ENCODE results near the gene SAMD4A.
A peak's percentile ranks its signal among the peaks of the same experiment; 100 is the strongest.

SAMD4A gene

GRCh38 chr14:54698966-54699530 lies 132.1 kb downstream of the SAMD4A start:
- no peak for ATAC-seq (ENCODE audit: low read depth)

GRCh38 chr14:54699735-54700134 lies 132.8 kb downstream of the SAMD4A start:
- Histone ChIP-seq H3K4me3 (ENCODE audit: severe bottlenecking) (no peak overlapping the region), H3K27ac (ENCODE audit: poor library complexity, severe bottlenecking) (no peak overlapping the region), H3K27me3 (ENCODE audit: insufficient read depth, poor library complexity, severe bottlenecking) (no peaks in the 10 kb centered on the region), H3K9me3 (ENCODE audit: severe bottlenecking) (no peaks in the 10 kb centered on the region), H3K36me3 (ENCODE audit: low read depth) (peaks cover 11% of the 10 kb centered on the region; the same call in 1 of the 2 replicates), H3K4me1 (ENCODE audit: insufficient read depth, poor library complexity, severe bottlenecking) (peaks cover 24% of the 10 kb centered on the region)
- DNase-seq (ENCODE audit: low spot score) (no peak), ATAC-seq (ENCODE audit: low read depth) (no peak)
- TF ChIP-seq CTCF (IDR thresholded peaks at IDR 0.05; ENCODE audit: poor library complexity, severe bottlenecking) = no peak

More at GRCh38 chr14:54698966-54699530, 132.1 kb downstream of the SAMD4A start:
- no peak for TF ChIP-seq CTCF (IDR thresholded peaks at IDR 0.05; ENCODE audit: poor library complexity, severe bottlenecking)
- peak overlapping the region; percentile 28 for H3K27ac ChIP-seq (ENCODE audit: poor library complexity, severe bottlenecking)
- DNase-seq (ENCODE audit: low spot score) = no peak
- no peak overlapping the region for H3K4me3 ChIP-seq (ENCODE audit: severe bottlenecking)
- H3K36me3 ChIP-seq (ENCODE audit: low read depth) = peaks cover 11% of the 10 kb centered on the region; the same call in 1 of the 2 replicates
- no peaks in the 10 kb centered on the region for H3K27me3 ChIP-seq (ENCODE audit: insufficient read depth, poor library complexity, severe bottlenecking)
- peaks cover 24% of the 10 kb centered on the region for H3K4me1 ChIP-seq (ENCODE audit: insufficient read depth, poor library complexity, severe bottlenecking)
- H3K9me3 ChIP-seq (ENCODE audit: severe bottlenecking) = no peaks in the 10 kb centered on the region

- ATAC-seq (ENCODE audit: low read depth) = no peak
- H3K4me3 ChIP-seq (ENCODE audit: severe bottlenecking) = no peak overlapping the region
- H3K27me3 ChIP-seq (ENCODE audit: insufficient read depth, poor library complexity, severe bottlenecking) = no peaks in the 10 kb centered on the region
- peaks cover 24% of the 10 kb centered on the region for H3K4me1 ChIP-seq (ENCODE audit: insufficient read depth, poor library complexity, severe bottlenecking)
- H3K9me3 ChIP-seq (ENCODE audit: severe bottlenecking) = no peaks in the 10 kb centered on the region
- TF ChIP-seq CTCF (IDR thresholded peaks at IDR 0.05; ENCODE audit: poor library complexity, severe bottlenecking) = no peak
- no peak for DNase-seq (ENCODE audit: low spot score)
- H3K36me3 ChIP-seq (ENCODE audit: low read depth) = peaks cover 15% of the 10 kb centered on the region; the same call in 1 of the 2 replicates
- H3K27ac ChIP-seq (ENCODE audit: poor library complexity, severe bottlenecking) = no peak overlapping the region
Measured at GRCh38 chr14:54700717-54701116, 133.8 kb downstream of the SAMD4A start.

GRCh38 chr14:54702014-54702491 lies 135.1 kb downstream of the SAMD4A start:
- peaks cover 14% of the 10 kb centered on the region for H3K4me1 ChIP-seq (ENCODE audit: insufficient read depth, poor library complexity, severe bottlenecking)
- DNase-seq (ENCODE audit: low spot score) = no peak
- peaks cover 16% of the 10 kb centered on the region; the same call in 1 of the 2 replicates for H3K36me3 ChIP-seq (ENCODE audit: low read depth)
- H3K27ac ChIP-seq (ENCODE audit: poor library complexity, severe bottlenecking) = no peak overlapping the region
- H3K27me3 ChIP-seq (ENCODE audit: insufficient read depth, poor library complexity, severe bottlenecking) = no peaks in the 10 kb centered on the region
- no peak for ATAC-seq (ENCODE audit: low read depth)
- H3K4me3 ChIP-seq (ENCODE audit: severe bottlenecking) = no peak overlapping the region
- no peak for TF ChIP-seq CTCF (IDR thresholded peaks at IDR 0.05; ENCODE audit: poor library complexity, severe bottlenecking)
- H3K9me3 ChIP-seq (ENCODE audit: severe bottlenecking) = no peaks in the 10 kb centered on the region

GRCh38 chr14:54702492-54702891 lies 135.6 kb downstream of the SAMD4A start:
- Histone ChIP-seq H3K27ac (ENCODE audit: poor library complexity, severe bottlenecking) (no peak overlapping the region), H3K4me1 (ENCODE audit: insufficient read depth, poor library complexity, severe bottlenecking) (peaks cover 10% of the 10 kb centered on the region), H3K4me3 (ENCODE audit: severe bottlenecking) (no peak overlapping the region), H3K9me3 (ENCODE audit: severe bottlenecking) (no peaks in the 10 kb centered on the region), H3K36me3 (ENCODE audit: low read depth) (peaks cover 16% of the 10 kb centered on the region; the same call in 1 of the 2 replicates), H3K27me3 (ENCODE audit: insufficient read depth, poor library complexity, severe bottlenecking) (no peaks in the 10 kb centered on the region)
- ATAC-seq (ENCODE audit: low read depth) (no peak), DNase-seq (ENCODE audit: low spot score) (no peak)
- no peak for TF ChIP-seq CTCF (IDR thresholded peaks at IDR 0.05; ENCODE audit: poor library complexity, severe bottlenecking)

All from RWPE2 (cell line).